Neural crest cell (in vitro differentiated cells): Measurements from ENCODE around the gene KEL. TPM values are rescaled to one million over a fixed set of nuclear protein-coding genes. Genes with fewer than 3 reads are reported as not detected.

Experiments used
- DNase-seq: peaks from one replicate; pipeline ENCODE4 v3.0.0; 2021; ENCODE audit warnings: low read depth, mixed read lengths, low spot score
- H3K27ac Mint-ChIP-seq: one replicate; pipeline ENCODE4 v1.8.0; 2021; ENCODE audit warnings: mild to moderate bottlenecking, mixed read lengths; ENCODE audit not compliant: unreplicated experiment
- H3K27me3 Mint-ChIP-seq: 2 replicates; pipeline ENCODE4 v1.8.0; 2021; ENCODE audit warnings: low read depth, mild to moderate bottlenecking, mixed read lengths
- H3K36me3 Mint-ChIP-seq: 2 replicates; pipeline ENCODE4 v1.8.0; 2021; ENCODE audit warnings: low read depth, mild to moderate bottlenecking, mixed read lengths
- H3K4me1 Mint-ChIP-seq: 2 replicates; pipeline ENCODE4 v1.8.0; 2021; ENCODE audit warnings: mixed read lengths
- H3K4me3 Mint-ChIP-seq: one replicate; pipeline ENCODE4 v1.8.0; 2021; ENCODE audit warnings: mild to moderate bottlenecking, mixed read lengths
- H3K9me3 Mint-ChIP-seq: 2 replicates; pipeline ENCODE4 v1.8.0; 2021; ENCODE audit warnings: mixed read lengths
- CTCF ChIP-seq: fragments of 200-600 bp; sonication (generic); conservative IDR thresholded peaks from 2 replicates; pipeline ENCODE4 v1.5.0; 2021; ENCODE audit warnings: antibody characterized with exemption, mild to moderate bottlenecking
- total RNA-seq: library from RNA; stranded (reverse); gene quantifications from 2 replicates; pipeline ENCODE4 v1.2.1, GENCODE V29; 2021

The KEL gene
- total RNA-seq, 1 donor from 2014 or later, result 1.4 TPM

DNA sequence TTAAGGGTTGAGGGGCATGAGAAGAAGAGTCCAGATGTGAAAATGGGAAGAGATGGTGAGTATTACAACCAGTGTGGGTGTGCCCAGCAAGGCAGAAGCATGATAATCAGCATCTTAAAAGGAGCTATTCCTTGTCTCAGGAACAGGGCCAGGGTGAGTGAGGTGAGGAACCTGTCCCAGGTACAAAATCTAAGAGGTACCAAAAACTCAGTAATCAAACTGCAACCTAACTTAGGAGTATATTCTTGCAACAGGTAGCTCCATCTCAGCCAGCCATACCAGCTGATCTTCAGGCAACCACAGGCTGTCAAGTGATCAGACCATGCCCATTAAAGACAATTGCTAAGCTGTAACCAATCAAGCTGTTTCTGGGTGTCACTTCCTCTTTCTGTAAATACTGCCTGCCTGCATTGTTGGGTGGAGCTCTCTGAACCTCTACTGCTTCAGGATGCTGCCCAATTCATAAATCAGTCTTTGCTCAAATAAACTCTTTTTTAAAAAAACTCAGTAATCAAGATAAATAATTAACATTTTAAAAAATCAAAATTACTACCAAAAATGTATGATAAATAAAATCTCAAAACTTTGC is 7.4 kb downstream of the KEL start:
- H3K4me1 Mint-ChIP-seq, result no peaks in the 10 kb centered on the region
- H3K4me3 Mint-ChIP-seq, result no peak overlapping the region
- peaks cover 12% of the 10 kb centered on the region for H3K36me3 Mint-ChIP-seq
- H3K27ac Mint-ChIP-seq, result no peak overlapping the region
- peaks cover 26% of the 10 kb centered on the region for H3K27me3 Mint-ChIP-seq
- no peak for DNase-seq
- no peak for TF ChIP-seq CTCF
- peaks cover 24% of the 10 kb centered on the region for H3K9me3 Mint-ChIP-seq

- Mint-ChIP-seq H3K4me3 (no peak overlapping the region), H3K9me3 (peaks cover 10% of the 10 kb centered on the region), H3K27me3 (peaks cover 11% of the 10 kb centered on the region), H3K4me1 (no peaks in the 10 kb centered on the region), H3K27ac (no peak overlapping the region), H3K36me3 (peaks cover 5% of the 10 kb centered on the region)
- TF ChIP-seq CTCF, result no peak
- no peak for DNase-seq
Observed at GRCh38 chr7:142950235-142950634, 11.9 kb downstream of the KEL start.

GRCh38 chr7:142948603-142949002 is 13.6 kb downstream of the KEL start:
- no peak for DNase-seq
- TF ChIP-seq CTCF, result no peak
- H3K4me3 Mint-ChIP-seq, result no peak overlapping the region
- H3K27ac Mint-ChIP-seq, result no peak overlapping the region
- no peaks in the 10 kb centered on the region for H3K4me1 Mint-ChIP-seq
- peaks cover 11% of the 10 kb centered on the region for H3K27me3 Mint-ChIP-seq
- H3K36me3 Mint-ChIP-seq, result no peaks in the 10 kb centered on the region
- H3K9me3 Mint-ChIP-seq, result peaks cover 6% of the 10 kb centered on the region

DNA sequence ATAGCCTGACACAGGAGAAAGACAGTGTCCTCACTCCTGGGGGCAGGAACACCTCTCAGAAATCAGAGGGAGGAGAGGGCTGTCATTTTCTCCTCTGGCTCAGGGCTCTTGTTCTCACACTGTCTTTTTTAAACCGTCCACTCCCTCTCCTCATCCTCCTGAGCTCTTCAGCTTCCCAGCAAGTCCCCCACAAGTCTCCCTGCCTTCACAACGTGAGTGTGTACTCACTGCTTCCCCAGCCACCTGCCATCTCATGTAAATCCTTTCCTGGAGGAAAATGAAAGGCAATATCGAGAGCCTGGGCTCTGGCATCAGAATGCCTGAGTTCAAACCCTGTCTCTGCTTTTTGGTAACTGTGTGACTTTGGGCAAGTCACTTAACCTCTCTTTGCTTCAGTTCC is 17.2 kb downstream of the KEL start:
- no peak overlapping the region for H3K27ac Mint-ChIP-seq
- no peaks in the 10 kb centered on the region for H3K27me3 Mint-ChIP-seq
- no peaks in the 10 kb centered on the region for H3K4me1 Mint-ChIP-seq
- no peak for TF ChIP-seq CTCF
- H3K4me3 Mint-ChIP-seq, result no peak overlapping the region
- H3K9me3 Mint-ChIP-seq, result no peaks in the 10 kb centered on the region
- H3K36me3 Mint-ChIP-seq, result no peaks in the 10 kb centered on the region
- DNase-seq, result no peak

GRCh38 chr7:142943706-142944268 is 18.4 kb downstream of the KEL start:
- DNase-seq, result no peak
- no peak overlapping the region for H3K4me3 Mint-ChIP-seq
- H3K27ac Mint-ChIP-seq, result no peak overlapping the region
- no peaks in the 10 kb centered on the region for H3K27me3 Mint-ChIP-seq
- no peaks in the 10 kb centered on the region for H3K36me3 Mint-ChIP-seq
- TF ChIP-seq CTCF, result no peak
- H3K4me1 Mint-ChIP-seq, result no peaks in the 10 kb centered on the region
- no peaks in the 10 kb centered on the region for H3K9me3 Mint-ChIP-seq
